Upper lobe of left lung (tissue), 6 donors: ENCODE measurements around the gene AQR. TPM values are rescaled to one million over a fixed set of nuclear protein-coding genes. Genes with fewer than 3 reads are reported as not detected.

Experiments
- ATAC-seq, 2 donors: fragments of 200-7000 bp; cut with Tn5 transposase; one replicate each; pipeline ENCODE4 v1.9.1; 2022; ENCODE audit warnings: mild to moderate bottlenecking in 2 of 2, moderate library complexity in 2 of 2; ENCODE audit not compliant: low FRiP score in 2 of 2
- DNase-seq, 2 donors: peaks; one replicate each; pipeline ENCODE4 v3.0.0-alpha.2; 2019 to 2020
- H3K27ac ChIP-seq, 4 donors: fragments of 200-600 bp; sonication (generic); one replicate each; pipeline ENCODE4 v1.5.1; 2016 to 2019
- H3K27me3 ChIP-seq, 4 donors: fragments of 200-600 bp; sonication (generic); one replicate each; pipeline ENCODE4 v1.5.1; 2017 to 2019
- H3K36me3 ChIP-seq, 4 donors: fragments of 200-600 bp; sonication (generic); one replicate each; pipeline ENCODE4 v1.5.1; 2016 to 2019
- H3K4me1 ChIP-seq, 4 donors: fragments of 200-600 bp; sonication (generic); one replicate each; pipeline ENCODE4 v1.5.1; 2018 to 2019
- H3K4me3 ChIP-seq, 4 donors: fragments of 200-600 bp; sonication (generic); one replicate each; pipeline ENCODE4 v1.5.1; 2017 to 2019; ENCODE audit warnings: mild to moderate bottlenecking in 2 of 4, moderate library complexity in 1 of 4
- H3K9me3 ChIP-seq, 4 donors: fragments of 200-600 bp; sonication (generic); one replicate each; pipeline ENCODE4 v1.5.1; 2018 to 2019
- EP300 ChIP-seq, 4 donors: sonication (generic); formaldehyde crosslinking; IDR thresholded peaks; one replicate each; pipeline ENCODE4 v1.5.1; 2017; ENCODE audit warnings: antibody characterized with exemption in 4 of 4, control low read depth in 2 of 4
- POLR2A ChIP-seq, 4 donors: fragments of 450-650 bp; IDR thresholded peaks; one replicate each; pipeline ENCODE4 v1.5.1; 2016 to 2017; ENCODE audit warnings: antibody characterized with exemption in 4 of 4, mild to moderate bottlenecking in 2 of 4
- POLR2AphosphoS5 ChIP-seq, 2 donors: sonication (generic); formaldehyde crosslinking; IDR thresholded peaks; one replicate each; pipeline ENCODE4 v1.5.1; 2017; ENCODE audit warnings: antibody characterized with exemption in 2 of 2
- WGBS, 2 donors: methylation state at CpG; one replicate each; pipeline ENCODE4 v1.1.5; 2017 to 2018; 5-methylcytosine and 5-hydroxymethylcytosine counted together
- total RNA-seq, 6 donors: library from RNA; depleted of rRNA in 4 of 6; stranded (reverse); fragments of >200 nt in 4 of 6; gene quantifications; one replicate each; pipeline versions ENCODE4 v1.1.0 to v1.2.1, GENCODE V29; 2016 to 2021
- TF ChIP-seq, protein P1 (sequence below), 6 experiments: fragments of 450-650 bp in 4 of 6; fragments of 200-600 bp in 2 of 6; sonication (generic) in 2 of 6; IDR thresholded peaks; one replicate each; pipeline ENCODE4 v1.5.1; 2016 to 2019; ENCODE audit warnings: antibody characterized with exemption in 6 of 6
- donor health status: DM: no; HTN: no; CAD: no; lungs with moderate emphysema.
- donor health status: DM: no; HTN: yes; CAD: no; lungs with severe emphysema.

The AQR gene
- total RNA-seq, 6 donors from 2014 or later: 9.9 to 40.2 (median 22.6) TPM

DNA sequence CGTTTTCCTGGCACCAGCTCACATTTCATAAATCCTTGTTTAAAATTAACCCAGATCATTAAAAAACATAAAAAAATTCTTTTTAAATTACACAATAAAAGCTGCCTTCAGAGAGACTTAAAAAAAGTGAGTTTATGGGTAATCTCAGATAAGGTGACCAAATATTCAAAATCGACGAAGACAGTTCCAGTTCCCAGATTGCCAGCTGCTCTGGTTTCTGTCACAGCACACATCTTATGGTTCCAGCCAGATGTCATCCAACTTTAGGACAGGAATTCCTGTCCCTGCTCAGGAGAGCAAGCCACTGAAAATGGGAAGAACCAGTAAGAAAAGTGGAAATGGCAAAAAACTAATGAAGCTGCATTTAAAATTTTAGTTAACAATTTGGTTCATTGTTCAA lies 34.4 kb upstream of the AQR start:
- no peak for ATAC-seq
- Histone ChIP-seq H3K4me1 (no peaks in the 10 kb centered on the region), H3K4me3 (no peak overlapping the region), H3K27ac (no peak overlapping the region), H3K9me3 (no peaks in the 10 kb centered on the region), H3K36me3 (no peaks in the 10 kb centered on the region), H3K27me3 (no peaks in the 10 kb centered on the region)
- WGBS, 2 donors: 62 to 74% methylated on average over 3 of the region's 3 CpGs
- DNase-seq: no peak
- no peak for TF ChIP-seq POLR2AphosphoS5 (IDR thresholded peaks at IDR 0.05)

DNA sequence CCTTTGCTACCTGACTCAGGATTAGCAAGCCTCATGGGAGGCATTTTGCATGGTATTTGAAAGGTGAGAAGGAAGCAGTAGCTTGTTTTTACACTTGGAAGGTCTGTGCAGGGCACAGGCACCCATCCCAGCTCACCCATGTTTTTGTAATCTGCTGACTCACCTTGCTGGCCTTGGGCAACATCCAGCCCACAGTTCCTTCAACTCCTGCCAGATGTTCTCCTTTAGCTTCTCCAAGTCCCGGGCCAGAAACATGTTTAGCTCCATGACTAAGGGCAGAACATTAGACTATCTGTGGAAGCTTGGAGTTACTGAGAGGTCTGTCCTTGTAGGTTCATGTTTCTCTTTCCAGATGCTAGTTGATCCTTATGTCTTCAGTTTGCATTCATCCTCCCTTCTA lies 31.0 kb upstream of the AQR start:
- H3K36me3 ChIP-seq: no peaks in the 10 kb centered on the region
- no peaks in the 10 kb centered on the region for H3K27me3 ChIP-seq
- DNase-seq (peak in 1 of 2 donors; percentile 34), ATAC-seq (no peak)
- no peaks in the 10 kb centered on the region for H3K4me1 ChIP-seq
- no peak for TF ChIP-seq EP300 (IDR thresholded peaks at IDR 0.05)
- TF ChIP-seq POLR2A (IDR thresholded peaks at IDR 0.05): no peak
- TF ChIP-seq, protein P1, sequence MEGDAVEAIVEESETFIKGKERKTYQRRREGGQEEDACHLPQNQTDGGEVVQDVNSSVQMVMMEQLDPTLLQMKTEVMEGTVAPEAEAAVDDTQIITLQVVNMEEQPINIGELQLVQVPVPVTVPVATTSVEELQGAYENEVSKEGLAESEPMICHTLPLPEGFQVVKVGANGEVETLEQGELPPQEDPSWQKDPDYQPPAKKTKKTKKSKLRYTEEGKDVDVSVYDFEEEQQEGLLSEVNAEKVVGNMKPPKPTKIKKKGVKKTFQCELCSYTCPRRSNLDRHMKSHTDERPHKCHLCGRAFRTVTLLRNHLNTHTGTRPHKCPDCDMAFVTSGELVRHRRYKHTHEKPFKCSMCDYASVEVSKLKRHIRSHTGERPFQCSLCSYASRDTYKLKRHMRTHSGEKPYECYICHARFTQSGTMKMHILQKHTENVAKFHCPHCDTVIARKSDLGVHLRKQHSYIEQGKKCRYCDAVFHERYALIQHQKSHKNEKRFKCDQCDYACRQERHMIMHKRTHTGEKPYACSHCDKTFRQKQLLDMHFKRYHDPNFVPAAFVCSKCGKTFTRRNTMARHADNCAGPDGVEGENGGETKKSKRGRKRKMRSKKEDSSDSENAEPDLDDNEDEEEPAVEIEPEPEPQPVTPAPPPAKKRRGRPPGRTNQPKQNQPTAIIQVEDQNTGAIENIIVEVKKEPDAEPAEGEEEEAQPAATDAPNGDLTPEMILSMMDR (IDR thresholded peaks at IDR 0.05): no peak
- no peak for TF ChIP-seq POLR2AphosphoS5 (IDR thresholded peaks at IDR 0.05)
- H3K9me3 ChIP-seq: no peaks in the 10 kb centered on the region
- H3K27ac ChIP-seq: no peak overlapping the region
- no peak overlapping the region for H3K4me3 ChIP-seq
- 43 to 44% methylated on average over 1 of the region's 1 CpG for WGBS, 2 donors

DNA sequence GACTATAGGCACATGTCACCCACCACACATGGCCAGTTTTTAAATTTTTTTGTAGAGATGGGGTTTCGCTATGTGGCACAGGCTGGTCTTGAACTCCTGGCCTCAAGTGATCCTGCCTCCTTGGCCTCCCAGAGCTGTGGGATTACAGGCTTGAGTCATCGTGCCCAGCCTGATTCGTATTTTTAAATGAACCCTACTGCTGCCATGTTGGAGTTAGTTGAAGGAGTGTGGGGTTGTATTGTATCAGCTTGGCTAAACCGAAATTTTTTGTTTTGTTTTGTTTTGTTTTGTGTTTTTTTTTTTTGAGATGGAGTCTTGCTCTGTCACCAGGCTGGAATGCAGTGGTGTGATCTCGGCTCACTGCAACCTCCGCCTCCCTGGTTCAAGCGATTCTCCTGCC lies 30.4 kb upstream of the AQR start:
- DNase-seq: no peak
- TF ChIP-seq EP300 (IDR thresholded peaks at IDR 0.05) (no peak), POLR2A (IDR thresholded peaks at IDR 0.05) (no peak), POLR2AphosphoS5 (IDR thresholded peaks at IDR 0.05) (no peak)
- TF ChIP-seq, protein P1 (IDR thresholded peaks at IDR 0.05): no peak
- Histone ChIP-seq H3K4me3 (no peak overlapping the region), H3K27ac (no peak overlapping the region), H3K36me3 (no peaks in the 10 kb centered on the region), H3K9me3 (no peaks in the 10 kb centered on the region), H3K27me3 (no peaks in the 10 kb centered on the region), H3K4me1 (no peaks in the 10 kb centered on the region)
- ATAC-seq: no peak
- WGBS, 2 donors: 92 to 94% methylated on average over 7 of the region's 7 CpGs

DNA sequence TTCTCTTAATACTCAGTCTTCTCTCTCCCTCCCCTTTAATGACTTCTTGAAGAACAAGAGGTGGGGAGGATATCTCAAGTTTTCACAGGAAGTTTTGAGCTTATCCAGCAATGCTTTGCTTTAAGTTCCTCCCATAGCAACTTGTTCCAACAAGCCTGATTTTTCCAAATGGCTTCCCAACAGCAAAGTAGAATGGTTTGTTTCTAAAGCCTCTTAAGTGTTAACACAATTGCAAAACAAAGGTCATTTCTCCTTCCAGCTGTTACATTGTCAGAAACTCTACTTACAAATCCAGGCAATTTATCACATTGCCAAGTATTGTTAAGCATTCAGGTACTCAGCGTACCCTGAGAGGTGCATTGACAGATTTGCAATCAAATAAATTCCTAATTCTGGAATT lies 25.4 kb upstream of the AQR start:
- Histone ChIP-seq H3K9me3 (no peaks in the 10 kb centered on the region), H3K4me1 (no peaks in the 10 kb centered on the region), H3K27ac (no peak overlapping the region), H3K36me3 (no peaks in the 10 kb centered on the region), H3K27me3 (no peaks in the 10 kb centered on the region), H3K4me3 (no peak overlapping the region)
- DNase-seq: no peak
- 74 to 78% methylated on average over 1 of the region's 1 CpG for WGBS, 2 donors
- TF ChIP-seq EP300 (IDR thresholded peaks at IDR 0.05): no peak
- no peak for TF ChIP-seq POLR2AphosphoS5 (IDR thresholded peaks at IDR 0.05)
- TF ChIP-seq, protein P1 (IDR thresholded peaks at IDR 0.05): no peak
- TF ChIP-seq POLR2A (IDR thresholded peaks at IDR 0.05): no peak
- ATAC-seq: no peak

DNA sequence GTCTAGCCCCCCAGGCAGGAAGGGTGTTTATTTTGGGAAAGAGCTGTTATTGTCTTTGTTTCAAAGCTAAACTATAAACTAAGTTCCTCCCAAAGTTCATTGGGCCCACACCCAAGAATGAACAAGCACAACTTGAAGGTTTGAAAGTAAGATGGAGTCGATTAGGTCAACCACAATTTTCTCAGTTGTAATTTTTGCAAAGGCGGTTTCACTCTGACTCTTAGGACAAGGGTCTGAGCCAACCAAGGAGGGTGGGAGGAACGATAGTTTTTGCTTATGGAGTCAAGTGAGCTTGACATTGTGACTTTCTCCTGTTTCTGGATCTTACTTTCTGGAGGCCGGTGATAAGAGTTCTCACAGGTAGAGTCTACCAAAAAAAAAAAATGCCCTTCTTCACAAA lies 24.3 kb upstream of the AQR start:
- H3K36me3 ChIP-seq: no peaks in the 10 kb centered on the region
- ATAC-seq (no peak), DNase-seq (no peak)
- no peaks in the 10 kb centered on the region for H3K9me3 ChIP-seq
- peaks cover 3 to 6% (median 4%) of the 10 kb centered on the region in 4 donors for H3K4me1 ChIP-seq
- H3K27ac ChIP-seq: no peak overlapping the region
- TF ChIP-seq, protein P1 (IDR thresholded peaks at IDR 0.05): no peak
- TF ChIP-seq POLR2AphosphoS5 (IDR thresholded peaks at IDR 0.05) (no peak), EP300 (IDR thresholded peaks at IDR 0.05) (no peak), POLR2A (IDR thresholded peaks at IDR 0.05) (no peak)
- H3K27me3 ChIP-seq: no peaks in the 10 kb centered on the region
- H3K4me3 ChIP-seq: no peak overlapping the region
- WGBS, 2 donors: 77 to 87% methylated on average over 4 of the region's 4 CpGs
